ENCODE data around the gene MYZAP.

DNA sequence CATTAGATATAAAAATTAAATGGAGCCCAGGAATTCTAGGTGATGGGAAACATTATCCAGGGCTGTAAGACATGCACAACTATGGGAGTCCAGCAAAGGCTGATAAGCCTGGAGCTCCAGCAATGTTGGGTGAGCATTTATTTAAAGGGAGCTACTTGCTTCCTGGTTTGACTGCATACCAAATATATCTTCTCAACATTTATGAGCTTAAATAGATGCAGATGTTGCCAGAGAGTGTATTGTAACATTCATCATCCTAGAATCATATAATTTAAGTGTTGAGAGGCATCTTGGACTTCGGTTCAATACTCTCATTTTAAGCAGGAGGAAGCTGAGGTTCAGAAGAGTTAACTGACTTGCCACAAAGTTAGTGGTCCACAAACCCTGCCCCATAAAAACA is 102.6 kb downstream of the MYZAP start:
- TF ChIP-seq, protein P1, sequence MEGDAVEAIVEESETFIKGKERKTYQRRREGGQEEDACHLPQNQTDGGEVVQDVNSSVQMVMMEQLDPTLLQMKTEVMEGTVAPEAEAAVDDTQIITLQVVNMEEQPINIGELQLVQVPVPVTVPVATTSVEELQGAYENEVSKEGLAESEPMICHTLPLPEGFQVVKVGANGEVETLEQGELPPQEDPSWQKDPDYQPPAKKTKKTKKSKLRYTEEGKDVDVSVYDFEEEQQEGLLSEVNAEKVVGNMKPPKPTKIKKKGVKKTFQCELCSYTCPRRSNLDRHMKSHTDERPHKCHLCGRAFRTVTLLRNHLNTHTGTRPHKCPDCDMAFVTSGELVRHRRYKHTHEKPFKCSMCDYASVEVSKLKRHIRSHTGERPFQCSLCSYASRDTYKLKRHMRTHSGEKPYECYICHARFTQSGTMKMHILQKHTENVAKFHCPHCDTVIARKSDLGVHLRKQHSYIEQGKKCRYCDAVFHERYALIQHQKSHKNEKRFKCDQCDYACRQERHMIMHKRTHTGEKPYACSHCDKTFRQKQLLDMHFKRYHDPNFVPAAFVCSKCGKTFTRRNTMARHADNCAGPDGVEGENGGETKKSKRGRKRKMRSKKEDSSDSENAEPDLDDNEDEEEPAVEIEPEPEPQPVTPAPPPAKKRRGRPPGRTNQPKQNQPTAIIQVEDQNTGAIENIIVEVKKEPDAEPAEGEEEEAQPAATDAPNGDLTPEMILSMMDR (conservative IDR thresholded peaks at IDR 0.05; ENCODE audit: low read length) = no peak
- TF ChIP-seq EZH2phosphoT487 (IDR thresholded peaks at IDR 0.05; ENCODE audit: borderline replicate concordance) = no peak

All from Loucy (cell line).